COLO668 (cell line): ENCODE results near the gene SLC9A8.
A peak's percentile ranks its signal among the peaks of the same experiment; 100 is the strongest.
"Not testable (repeated sequence)": the region's sequence is repeated elsewhere in the genome, so short reads cannot be mapped to it uniquely, and the experiment has no call there.

Experiments
- DNase-seq: peaks from one replicate; lab custom pipeline; 2025; ENCODE audit not compliant: unreplicated experiment; lab: John Stamatoyannopoulos, UW

Gene SLC9A8

GRCh38 chr20:49812507-49813304 lies at the start of gene SLC9A8:
SLC9A8 (plus strand) TSS chr20:49812828; CDS start chr20:49812923, 95 bp downstream.
- peak; percentile 94 for DNase-seq

DNA sequence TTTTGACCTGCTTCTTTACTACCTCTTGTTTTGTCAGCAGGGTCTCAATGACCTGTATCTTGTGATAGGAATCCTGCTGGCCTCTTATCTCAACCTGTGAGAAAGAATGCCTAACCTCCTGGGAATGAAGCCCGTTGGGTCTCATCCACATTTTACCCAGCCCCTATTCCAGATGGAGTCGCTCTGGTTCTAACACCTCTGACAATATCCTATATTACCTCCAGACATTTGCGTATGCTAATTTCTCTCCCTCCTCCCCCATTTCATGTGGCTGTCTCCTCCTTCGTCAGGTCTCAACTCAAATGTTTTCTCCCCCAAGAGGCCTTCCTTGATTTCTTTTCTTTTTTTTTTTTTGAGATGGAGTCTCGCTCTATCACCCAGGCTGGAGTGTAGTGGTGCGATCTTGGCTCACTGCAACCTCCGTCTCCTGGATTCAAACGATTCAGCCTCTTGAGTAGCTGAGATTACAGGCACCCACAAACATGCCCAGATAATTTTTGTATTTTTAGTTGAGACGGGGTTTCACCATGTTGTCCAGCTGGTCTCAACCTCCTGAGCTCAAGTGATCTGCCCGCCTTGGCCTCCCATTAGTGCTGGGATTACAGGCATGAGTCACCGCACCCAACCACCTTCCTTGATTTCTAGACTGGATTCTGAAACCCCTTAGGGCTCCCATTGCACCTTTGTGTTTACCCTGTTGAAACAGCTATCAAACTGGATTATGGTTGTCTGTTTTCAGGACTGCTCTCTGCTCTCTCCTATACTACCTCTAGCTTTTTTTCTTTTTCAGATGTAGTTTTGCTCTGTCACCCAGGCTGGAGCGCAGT lies 49.5 kb upstream of the SLC9A8 start:
- DNase-seq = no peak

- no peak for DNase-seq
These were observed 47.3 kb upstream of the SLC9A8 start for GRCh38 chr20:49765413-49765736.

- DNase-seq = no peak
These were observed 46.6 kb upstream of the SLC9A8 start for GRCh38 chr20:49765846-49766541.

DNA sequence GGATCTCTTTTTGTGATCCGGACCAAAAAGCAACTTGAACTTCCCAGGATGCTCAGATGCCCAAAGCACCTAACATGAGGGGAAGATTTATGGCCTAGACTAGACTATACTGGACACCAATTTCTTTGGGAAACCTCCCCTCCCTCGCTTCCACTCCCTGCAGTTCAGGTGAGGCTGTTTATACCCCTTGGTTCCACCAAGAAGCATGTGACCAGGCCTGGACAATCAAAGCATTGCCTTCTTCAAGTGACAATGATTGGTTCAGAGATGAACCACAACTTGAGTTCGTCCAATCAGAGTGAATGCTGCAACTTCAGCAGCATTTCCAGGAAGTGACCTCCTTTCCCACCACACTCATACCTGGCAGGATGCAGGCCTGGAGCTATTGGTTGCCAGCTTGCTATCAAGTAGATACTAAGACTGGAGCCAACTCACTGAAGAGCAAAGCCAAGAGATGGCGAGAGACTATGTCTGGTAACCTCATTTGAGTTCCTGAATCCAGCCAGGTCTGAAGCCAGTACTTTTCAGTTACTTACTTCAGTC lies 45.6 kb upstream of the SLC9A8 start:
- DNase-seq = no peak

- DNase-seq = peak; percentile 39
These were observed 44.2 kb upstream of the SLC9A8 start for GRCh38 chr20:49768204-49769047.

DNA sequence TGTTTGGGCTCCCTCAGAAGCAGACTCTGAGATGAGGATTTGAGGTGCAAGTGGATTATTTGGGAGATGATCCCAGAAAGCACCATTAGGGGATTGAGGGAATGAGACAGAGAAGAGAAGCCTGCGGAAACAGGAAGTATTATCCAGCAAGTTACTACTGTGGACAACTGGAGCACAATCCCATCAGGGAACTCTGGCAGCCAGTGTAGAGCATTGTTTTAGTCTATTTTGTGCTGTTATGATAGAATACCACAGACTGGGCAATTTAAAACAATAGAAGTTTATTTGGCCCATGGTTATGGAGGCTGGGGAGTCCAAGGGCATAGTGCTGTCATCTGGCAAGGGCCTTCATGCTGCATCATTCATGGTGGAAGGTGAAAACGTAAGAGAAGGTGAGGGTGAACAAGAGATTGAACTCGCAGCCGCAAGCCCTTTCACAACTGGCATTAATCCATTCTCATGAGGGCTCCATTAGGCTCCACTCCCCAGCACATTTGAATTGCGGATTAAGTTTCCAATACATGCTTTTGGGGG lies 43.5 kb upstream of the SLC9A8 start:
- DNase-seq = no peak

GRCh38 chr20:49770634-49771033 lies 42.0 kb upstream of the SLC9A8 start:
- DNase-seq = no peak

GRCh38 chr20:49774213-49774612 lies 38.4 kb upstream of the SLC9A8 start:
- not testable (repeated sequence) for DNase-seq

GRCh38 chr20:49775229-49775693 lies 37.4 kb upstream of the SLC9A8 start:
- DNase-seq = peak; percentile 63

DNA sequence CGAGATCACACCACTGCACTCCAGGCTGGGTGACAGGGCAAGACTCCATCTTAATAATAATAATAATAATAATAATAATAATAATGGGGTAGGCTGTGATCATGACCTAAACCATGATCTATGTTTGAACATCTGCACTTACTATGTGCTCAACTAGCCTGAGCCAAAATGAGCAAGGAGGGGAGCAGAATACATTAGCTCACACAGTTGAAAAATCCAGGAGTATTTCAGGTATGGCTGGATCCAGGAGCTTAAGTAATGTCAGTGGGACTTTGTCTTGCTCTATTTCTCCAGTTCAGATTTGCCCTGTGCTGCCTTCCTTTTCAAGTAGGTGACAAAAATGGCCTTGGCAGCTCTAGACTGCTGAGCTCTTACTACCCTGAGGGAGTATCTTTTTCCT lies 32.7 kb upstream of the SLC9A8 start:
- DNase-seq = no peak

DNA sequence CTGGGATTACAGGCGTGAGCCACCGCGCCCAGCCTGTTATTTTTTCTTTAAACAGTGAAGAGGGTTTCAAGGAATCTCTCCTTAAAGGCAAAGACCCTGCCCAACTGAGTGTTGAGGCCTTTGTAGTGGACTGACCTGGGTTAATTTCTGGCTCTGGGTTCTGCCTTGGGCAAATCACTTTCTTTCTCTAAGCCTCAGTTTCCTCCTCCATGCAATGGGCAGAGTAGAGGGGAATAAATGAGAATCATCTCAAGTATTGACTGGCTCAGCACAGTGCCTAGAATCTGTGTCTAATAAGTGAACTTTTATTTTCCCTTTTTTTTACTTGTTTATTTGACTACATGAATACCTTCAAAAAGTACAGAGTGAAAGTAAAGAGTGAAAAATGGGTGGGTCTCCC lies 31.0 kb upstream of the SLC9A8 start:
- DNase-seq = no peak

DNA sequence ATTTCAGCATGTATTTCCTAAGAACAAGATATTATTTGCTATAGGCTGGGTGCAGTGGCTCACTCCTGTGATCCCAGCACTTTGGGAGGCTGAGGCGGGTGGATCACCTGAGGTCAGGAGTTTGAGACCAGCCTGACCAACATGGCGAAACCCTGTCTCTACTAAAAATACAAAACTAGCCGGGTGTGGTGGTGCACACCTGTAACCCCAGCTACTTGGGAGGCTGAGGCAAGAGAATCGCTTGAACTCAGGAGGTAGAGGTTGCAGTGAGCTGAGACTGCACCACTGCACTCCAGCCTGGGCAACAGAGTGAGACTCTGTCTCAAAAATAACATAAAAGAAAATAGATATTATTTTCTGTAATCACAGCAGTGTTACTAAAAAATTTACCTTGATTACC lies 30.2 kb upstream of the SLC9A8 start:
- not testable (repeated sequence) for DNase-seq

GRCh38 chr20:49783021-49783995 lies 29.3 kb upstream of the SLC9A8 start:
- not testable (repeated sequence) for DNase-seq

DNA sequence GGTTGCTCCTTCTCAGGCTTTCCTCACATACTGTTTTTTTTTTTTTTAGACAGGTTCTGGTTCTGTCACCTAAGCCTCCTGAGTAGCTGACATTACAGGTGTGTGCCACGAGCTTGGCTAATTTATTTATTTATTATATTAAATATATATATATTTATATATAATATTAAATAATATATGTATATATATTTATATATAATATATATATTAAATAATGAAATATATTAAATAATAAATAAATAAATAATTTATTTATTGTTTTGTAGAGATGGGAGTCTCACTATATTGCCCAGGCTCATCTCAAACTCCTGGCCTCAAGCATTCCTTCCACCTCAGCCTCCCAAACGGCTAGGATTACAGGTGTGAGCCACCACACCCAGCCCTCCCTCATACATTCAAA lies 28.3 kb upstream of the SLC9A8 start:
- no peak for DNase-seq

- DNase-seq = no peak
These were observed 27.3 kb upstream of the SLC9A8 start for GRCh38 chr20:49785149-49785851.

- no peak for DNase-seq
These were observed 26.8 kb upstream of the SLC9A8 start for GRCh38 chr20:49785852-49786175.

- no peak for DNase-seq
These were observed 26.4 kb upstream of the SLC9A8 start for GRCh38 chr20:49786196-49786595.
